HG03280 (cell line): ENCODE measurements around the gene SORCS3.

Source experiments
- ATAC-seq: cut with Tn5 transposase; IDR thresholded peaks from one replicate; pipeline ENCODE4 v1.9.1; 2021; ENCODE audit warnings: mild to moderate bottlenecking, moderate library complexity; ENCODE audit not compliant: unreplicated experiment

Gene SORCS3

DNA sequence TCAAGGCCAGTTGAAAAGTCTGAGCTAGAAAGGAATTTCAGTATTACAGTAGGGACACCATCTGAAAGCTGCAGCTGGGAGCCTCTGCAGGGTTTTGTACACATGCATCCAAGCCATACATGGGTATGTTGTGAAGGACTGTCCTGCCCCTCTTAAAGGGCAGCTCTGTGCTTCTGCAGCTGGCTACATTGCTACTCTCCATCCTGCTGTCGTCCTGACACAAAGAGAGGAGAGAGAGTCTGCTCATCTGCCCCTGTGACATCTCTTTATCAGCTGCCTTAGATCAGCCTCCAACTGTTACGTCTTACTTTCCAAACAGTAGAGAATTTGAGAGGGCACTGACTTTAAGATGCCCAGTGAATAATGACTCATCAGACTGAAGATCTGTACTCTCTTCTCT is 602.7 kb downstream of the SORCS3 start:
- no peak for ATAC-seq

DNA sequence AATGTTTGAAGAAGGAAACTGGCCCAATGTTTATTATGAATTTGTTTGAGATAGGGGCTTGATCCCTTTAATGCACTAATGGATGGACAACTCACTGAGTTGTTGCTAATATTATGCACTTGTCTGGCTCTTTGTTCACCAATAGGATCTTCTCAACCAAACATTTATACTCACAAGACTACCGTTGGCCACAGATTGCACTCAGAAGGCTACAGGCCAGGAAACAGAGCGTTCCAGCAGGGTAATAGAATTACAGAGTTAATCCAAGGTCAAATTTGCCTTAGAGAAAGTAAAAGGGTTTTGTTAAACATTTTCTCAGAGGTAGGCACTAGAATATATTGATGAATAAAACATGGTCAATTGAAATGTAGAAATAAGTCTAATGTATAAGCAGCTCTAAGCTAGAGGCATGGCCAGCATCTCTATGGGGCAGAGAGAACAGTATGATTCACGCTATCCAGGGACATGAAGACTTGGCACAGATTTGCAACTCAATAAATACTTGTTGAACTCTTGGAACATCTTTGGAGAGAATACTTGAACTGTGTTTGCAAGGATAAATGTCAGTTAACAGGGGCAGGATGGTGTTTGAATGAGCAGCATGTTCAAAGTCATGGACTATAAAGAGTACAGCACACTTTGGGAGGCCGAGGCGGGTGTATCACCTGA is 606.9 kb downstream of the SORCS3 start:
- no peak for ATAC-seq

DNA sequence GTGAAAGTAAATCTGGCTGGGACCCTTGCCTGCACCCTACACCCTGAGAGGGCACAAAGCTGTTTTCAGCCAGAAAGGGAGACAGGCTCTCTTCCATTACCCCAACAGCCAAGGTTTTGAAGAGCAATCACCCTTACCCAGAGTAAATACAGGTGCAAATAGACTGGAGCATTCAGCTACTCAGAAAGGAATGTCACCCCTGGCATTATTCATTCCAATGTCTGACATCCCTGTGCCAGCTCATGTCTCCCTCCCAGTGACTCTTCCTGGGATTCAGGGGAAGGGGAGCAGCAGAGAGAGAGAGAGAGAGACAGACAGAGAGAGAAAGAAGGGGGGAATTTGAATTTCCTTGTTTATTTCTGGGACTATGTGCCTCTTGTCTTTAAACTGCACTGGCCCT is 611.8 kb downstream of the SORCS3 start:
- no peak for ATAC-seq

DNA sequence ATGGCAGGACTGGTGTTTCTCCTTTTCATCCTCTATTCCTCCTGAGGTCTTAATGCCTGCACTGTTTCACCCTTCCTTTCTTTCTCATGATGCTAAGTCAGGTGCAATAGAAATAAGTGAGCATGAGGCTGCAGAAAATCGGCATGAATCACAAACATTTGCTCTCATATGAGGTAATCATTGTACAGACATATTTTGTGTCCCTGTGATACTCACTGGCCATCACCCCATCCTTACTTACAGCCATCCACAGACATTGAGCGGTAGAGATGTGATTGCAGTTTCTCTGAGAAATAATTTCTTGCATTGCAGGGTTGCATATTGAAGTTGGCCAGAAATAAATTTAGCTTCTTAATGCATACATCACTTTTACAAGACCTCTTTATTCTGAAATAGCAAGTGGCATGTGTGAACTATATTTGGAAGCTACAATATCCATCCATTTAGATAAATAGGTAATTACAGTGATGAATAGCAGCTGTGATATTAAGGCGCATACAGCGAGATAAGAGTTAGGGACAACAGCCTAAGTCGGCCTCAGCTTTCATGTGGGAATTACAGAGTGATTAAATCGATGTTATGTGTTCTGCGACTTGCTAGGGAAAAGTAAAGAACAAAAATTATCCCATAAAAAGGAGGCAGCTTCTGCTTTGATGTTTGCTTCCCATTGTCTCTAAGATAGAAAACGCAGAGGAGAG is 612.6 kb downstream of the SORCS3 start:
- ATAC-seq: no peak

DNA sequence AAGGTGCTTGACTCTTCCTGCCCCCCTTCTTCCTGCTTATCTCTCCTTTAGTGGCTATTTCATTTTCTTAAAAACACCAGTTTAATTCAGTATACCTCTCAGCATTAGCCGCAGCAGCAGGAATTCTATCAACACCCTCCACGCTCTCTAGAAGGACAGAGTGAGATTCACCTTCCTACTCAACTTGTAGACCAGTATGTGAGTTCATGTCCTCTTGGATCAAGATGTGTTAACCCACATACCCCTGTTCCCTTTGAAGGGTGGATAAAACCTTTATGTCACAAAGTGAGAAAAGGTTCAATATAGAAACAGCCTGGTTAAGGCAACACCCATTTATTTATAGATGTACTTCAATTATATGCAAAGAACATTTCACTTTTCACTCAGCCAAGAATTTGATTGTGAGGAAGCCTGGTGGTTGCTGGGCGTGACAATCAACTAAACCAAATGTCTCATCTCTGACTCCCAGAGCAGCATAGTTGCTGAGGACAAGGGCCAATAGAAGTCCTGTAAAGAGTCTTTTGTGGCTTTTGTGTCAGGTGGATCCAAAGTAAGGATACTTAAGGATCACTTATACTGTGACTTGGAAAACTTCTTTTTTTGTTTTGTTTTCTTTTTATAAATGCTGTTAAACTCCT is 617.1 kb downstream of the SORCS3 start:
- ATAC-seq: no peak

DNA sequence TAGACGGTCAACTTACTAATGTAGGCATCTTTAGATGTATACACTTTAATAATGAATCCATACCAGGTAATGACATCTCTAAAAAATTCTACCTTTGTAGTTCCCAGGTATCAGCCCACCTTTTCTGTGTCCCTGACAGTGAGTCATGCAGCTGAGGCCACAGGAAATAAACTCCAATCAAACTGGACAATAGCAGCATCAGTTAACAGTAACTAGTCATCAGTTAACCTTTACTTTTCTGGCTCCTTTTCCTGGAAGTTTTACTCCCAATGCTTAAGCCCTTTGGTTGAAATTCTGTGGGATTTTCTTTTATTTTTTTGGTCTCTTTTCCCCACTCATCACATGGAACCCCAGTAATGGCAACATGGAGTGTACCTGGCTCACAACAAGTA is 617.6 kb downstream of the SORCS3 start:
- no peak for ATAC-seq

DNA sequence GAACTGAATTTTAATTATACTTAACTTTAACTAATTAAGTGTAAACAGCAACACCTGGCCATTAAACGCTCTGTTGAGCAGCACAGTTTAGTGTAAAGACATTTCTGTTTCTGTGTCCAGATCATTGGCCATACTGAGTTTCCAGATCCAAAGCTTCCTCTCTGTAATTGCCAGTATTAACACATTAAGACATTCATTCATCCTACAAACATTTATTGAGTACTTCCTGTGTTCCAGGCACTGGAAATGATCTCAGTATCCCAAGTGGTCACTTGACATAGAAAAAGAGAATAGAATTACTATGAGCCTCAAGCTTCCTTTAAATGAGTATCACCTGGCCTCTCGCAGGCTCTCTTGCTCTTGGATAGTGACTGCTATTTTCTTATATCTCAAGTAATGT is 618.1 kb downstream of the SORCS3 start:
- ATAC-seq: no peak

DNA sequence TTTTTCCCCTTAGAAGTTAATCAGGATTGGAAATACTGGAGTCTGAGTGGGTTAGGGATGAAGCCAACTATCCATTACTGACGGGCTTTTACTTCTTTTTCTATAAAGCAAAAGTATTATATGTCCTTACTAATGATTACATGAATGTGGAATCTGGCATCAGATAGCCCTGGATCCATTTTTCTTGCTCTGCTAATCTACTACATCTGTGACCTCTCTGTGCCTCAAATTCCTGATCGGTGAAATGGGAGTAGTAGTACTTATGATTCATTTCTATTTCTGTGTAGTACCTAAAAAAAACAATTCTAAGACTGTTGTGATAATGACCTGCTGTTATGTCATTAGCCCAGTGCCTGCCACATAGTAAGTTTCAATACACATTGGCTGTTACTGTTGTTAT is 621.6 kb downstream of the SORCS3 start:
- ATAC-seq: no peak

DNA sequence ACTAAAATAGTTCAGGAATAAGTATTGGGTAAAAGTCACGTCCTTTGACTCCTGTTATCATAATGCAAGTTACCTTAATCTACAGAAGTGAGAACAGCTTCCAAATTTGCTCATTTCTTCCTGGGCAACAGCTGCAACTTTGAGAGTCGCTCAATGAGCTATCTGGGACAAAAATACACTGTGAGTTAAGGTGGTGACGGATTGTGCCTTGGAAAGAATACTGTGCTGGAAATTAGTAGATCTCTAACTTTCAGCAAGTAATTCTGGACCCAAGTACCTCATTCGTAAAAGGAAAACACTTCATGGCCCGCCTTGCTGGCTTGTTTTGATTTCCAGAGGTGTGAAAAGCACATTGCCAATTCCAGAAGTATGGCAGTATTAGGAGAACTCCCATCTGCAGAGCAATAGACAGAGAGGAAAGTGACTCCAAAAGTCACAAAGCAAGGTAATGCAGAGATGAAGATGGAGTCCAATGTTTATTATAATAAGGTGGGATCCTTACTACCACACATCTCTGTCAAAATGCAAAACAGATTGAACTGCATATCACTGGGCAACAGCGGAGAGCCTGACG is 626.0 kb downstream of the SORCS3 start:
- ATAC-seq: no peak

DNA sequence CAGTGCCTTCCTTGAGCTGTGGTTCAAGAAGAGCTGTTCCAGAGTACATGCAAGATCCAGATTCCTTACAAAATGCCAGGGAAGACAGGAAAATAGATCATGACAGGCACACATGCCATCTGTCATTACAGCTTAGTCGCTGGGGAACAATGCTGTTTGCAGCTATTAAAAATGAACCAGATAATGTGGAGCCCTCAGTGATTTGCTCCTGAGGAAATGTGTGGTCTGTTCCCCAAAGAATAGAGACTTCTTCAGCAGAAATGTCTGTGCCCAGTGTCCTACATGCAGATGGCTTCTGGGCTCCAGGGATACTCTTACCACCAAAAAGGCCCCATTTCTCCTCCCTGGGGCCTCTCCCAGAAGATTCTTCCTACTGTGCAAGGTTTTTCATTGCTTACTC is 627.9 kb downstream of the SORCS3 start:
- ATAC-seq: no peak

DNA sequence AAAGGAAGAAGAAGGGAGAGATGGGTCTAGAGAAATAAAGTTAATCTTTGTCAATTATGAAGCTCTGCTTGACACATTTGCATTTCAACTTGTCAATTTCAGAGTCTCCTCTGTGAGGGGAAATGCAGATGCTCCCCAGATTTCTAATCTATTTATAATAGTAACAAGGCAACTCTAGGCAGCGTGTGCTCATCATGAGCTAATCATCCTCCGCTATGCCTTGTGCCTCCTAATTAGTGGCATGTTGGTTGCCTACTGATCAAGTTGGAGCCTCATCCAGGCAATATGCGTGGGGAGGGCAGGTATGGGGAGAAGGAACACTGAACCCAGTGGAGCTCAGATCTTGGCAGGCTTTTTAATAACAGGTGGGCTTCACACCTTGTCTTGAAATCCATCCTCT is 628.6 kb downstream of the SORCS3 start:
- ATAC-seq: no peak

DNA sequence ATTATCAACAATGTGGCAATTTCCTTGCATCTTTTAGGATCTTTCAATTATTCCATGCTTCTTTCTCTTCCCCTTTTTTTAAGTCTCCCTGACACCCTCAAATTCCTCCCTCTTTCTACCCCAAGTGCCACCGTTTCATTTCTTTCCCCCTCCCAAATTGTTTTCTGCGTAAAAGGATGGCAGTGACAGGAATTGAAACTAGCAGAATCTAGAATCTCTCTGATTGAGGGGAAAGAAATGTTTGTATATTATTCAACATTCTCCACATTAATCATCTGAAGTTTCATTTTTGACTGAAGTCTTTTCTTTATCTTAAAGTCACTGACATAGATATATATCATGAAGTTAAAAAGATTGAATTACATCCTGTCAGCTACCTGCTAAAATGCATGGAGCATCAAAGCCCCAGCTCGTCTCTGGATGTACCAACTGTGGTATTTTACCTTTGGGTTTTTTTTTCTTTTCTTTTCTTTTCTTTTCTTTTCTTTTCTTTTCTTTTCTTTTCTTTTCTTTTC is 633.5 kb downstream of the SORCS3 start:
- ATAC-seq: no peak

DNA sequence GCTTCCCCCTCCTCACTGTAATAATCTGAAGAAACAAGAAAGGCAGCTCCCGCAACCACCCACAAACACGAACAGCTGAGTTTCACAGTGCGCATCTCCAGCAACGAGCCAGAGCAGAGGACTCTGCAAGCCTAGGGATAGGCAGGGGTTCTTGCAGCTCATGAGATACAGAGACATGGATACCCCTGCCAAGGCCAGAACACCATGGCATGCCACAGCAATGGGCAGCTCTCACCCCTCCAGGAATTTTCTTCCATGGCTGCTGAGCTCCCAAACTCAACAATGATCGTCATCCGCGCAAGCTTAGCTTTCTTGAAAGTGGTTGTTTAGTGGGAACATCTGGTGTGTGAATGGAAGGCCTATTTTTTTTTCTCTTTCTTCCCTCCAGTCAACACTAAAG is 637.3 kb downstream of the SORCS3 start:
- no peak for ATAC-seq

DNA sequence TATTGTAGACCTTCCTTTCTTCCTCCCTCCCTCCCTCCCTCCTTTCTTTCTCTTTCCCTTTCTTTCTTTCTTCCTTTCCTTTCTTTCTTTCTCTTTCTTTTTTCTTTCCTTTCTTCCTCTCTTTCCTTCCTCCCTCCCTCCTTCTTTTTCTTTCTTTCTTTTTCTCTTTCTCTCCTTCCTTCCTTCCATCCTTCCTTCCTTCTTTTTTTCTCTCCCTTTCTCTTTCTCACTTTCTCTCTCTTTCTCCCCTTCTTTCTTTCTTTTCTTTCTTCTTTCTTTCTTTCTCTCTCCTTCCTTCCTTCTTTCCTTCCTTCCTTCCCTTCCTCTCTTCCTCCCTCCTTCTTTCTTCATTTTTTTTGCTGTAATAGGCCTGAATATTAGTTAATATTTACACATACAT is 638.0 kb downstream of the SORCS3 start:
- no peak for ATAC-seq

DNA sequence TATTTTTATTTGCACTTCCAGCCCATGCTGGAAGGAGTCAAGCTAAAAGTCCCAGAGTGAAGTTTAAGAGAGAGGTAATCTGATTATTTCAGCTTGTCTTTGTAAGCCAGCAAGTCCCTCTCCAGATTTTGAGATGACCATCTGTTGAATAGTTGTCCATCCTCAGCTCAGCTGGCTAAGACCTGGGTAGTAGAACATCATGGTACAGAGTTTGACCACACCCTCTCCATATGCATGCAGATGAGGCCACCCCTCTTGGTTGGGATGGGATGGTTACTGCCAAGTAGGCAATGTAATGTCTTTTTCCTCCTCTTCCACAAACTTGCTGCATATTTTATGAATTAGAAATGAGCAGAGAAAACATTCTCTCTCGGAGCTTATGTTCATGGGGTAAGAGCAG is 639.8 kb downstream of the SORCS3 start:
- no peak for ATAC-seq

DNA sequence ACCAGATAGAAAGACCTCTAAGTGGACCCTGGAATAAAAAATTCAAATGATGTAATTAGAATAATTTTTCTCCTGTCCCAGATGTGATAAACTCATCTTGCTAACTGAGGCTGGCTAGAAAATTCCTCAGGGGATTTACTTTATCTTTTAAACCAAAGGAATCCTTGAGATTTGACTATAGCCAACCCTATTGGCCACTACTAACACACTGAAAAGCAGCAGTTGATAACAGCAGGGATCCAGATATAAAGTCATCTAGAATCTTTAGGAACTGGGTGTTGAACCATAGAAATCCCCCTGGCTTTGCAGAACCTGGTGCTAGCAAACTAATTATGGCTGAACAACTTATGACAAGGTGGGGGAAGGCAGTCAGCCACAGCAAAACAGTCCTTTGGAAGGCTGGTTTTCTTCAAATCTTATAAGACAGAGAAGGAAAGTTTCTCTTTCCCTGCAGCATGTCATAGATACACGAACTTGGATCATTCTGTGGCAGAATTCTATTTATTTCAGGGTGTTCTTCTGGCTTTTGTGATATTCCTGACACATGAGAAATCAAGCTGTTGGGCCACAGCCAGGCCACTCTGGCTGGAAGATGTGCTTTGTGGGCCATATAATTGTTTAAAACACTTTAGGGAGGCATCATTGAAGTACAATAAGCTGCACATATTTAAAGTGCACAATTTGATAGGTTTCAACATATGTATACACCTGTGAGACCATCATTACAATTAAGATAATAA is 643.6 kb downstream of the SORCS3 start:
- ATAC-seq: no peak

DNA sequence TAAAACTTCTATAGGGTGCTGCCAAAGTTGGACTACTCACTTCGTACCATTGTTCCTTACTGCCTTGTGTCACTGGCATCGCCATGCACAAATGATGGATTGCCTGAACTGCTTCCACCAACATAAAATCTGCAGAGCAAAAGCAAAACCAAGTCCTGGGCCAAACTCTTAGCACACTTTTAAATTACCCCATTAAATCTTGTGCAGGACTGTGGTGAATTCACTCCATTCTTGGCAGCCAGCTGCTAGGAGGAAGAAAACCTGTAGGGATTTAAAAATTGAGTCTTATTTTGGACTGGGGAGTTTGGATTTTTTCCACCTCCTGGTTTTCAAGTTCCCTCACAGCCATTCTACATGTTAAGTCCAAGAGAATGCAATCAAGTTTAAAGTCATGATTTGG is 646.9 kb downstream of the SORCS3 start:
- ATAC-seq: no peak

DNA sequence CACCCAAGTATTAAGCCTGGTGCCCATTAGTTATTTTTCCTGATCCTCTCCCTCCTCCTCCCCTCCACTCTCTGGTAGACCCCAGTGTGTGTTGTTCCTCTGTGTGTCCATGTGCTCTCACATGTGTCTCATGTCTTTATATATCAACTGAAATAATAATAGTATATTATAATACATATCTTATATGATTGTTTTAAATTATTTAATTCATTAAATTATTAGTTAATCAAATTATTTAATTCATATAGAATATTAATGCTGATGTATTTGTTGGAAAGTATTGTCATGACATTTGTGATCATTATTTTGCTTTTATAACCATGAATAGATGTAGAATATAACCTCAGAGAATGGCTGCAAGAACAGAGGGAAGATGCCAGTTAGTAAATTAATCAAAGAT is 647.5 kb downstream of the SORCS3 start:
- ATAC-seq: no peak

DNA sequence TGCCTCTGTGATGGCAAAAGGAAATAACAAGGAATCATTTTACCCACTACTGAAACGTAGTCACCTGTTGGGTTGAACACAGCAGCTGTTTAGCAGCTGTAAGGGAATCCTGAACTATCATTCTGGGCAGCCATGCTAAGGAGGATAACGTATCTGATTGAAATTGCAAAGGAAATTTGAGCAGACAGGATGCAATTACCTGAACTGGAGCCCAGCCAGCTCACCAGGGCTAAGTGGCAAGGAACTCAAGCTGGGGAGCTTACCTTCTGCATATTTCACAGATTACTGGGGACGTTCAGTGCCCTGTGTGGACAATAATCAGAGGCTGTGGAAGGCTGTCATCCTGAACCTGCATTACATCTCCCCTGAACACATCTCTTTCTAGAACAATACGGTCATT is 650.5 kb downstream of the SORCS3 start:
- ATAC-seq: no peak

DNA sequence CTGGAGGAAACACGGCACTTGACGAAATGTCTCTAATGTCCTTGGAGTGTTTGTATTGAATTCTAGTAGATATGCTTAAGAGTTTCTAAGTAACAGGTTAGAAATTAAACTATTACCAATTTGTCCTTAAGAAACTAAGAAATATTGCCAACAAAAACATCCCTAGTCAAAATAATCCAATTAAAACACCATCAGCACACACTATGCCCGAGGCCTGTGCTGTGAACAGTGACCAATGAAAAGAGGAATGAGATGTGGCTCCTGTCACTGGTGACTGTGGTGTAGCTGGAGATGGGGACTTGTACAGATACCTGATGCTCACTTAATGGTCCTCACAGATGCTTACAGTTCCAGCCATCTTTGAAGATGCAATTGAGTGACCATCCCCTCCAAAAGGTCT is 651.1 kb downstream of the SORCS3 start:
- no peak for ATAC-seq
